ENCODE measurements around the gene TRIML2.

TRIML2 gene

GRCh38 chr4:188109157-188109755 lies at the start of gene TRIML2:
TSS of gene TRIML2 (minus strand) at chr4:188109603. CDS start at chr4:188105368, 4,235 bp downstream.
- DNase-seq (ENCODE audit: low spot score), result peak; percentile 48

GRCh38 chr4:188158336-188158735 lies 48.9 kb upstream of the TRIML2 start:
- DNase-seq (ENCODE audit: low spot score), result no peak

GRCh38 chr4:188154668-188155405 lies 45.4 kb upstream of the TRIML2 start:
- peak; percentile 77 for DNase-seq (ENCODE audit: low spot score)

- DNase-seq (ENCODE audit: low spot score), result no peak
Observed at GRCh38 chr4:188147776-188148175, 38.4 kb upstream of the TRIML2 start.

GRCh38 chr4:188147176-188147575 lies 37.8 kb upstream of the TRIML2 start:
- DNase-seq (ENCODE audit: low spot score), result no peak

GRCh38 chr4:188146618-188147017 lies 37.2 kb upstream of the TRIML2 start:
- DNase-seq (ENCODE audit: low spot score), result no peak

- no peak for DNase-seq (ENCODE audit: low spot score)
Observed at GRCh38 chr4:188145601-188146000, 36.2 kb upstream of the TRIML2 start.

- no peak for DNase-seq (ENCODE audit: low spot score)
Observed at GRCh38 chr4:188143731-188144130, 34.3 kb upstream of the TRIML2 start.

- DNase-seq (ENCODE audit: low spot score), result no peak
Observed at GRCh38 chr4:188139671-188140070, 30.3 kb upstream of the TRIML2 start.

GRCh38 chr4:188139141-188139540 lies 29.7 kb upstream of the TRIML2 start, which contains the start of gene TRIML1:
TSS of gene TRIML1 (plus strand) at chr4:188139441. CDS start at chr4:188139559, 118 bp downstream.
- DNase-seq (ENCODE audit: low spot score), result no peak

GRCh38 chr4:188138227-188138626 lies 28.8 kb upstream of the TRIML2 start:
- no peak for DNase-seq (ENCODE audit: low spot score)

GRCh38 chr4:188132232-188132631 lies 22.8 kb upstream of the TRIML2 start:
- no peak for DNase-seq (ENCODE audit: low spot score)

GRCh38 chr4:188130355-188130754 lies 21.0 kb upstream of the TRIML2 start:
- DNase-seq (ENCODE audit: low spot score), result peak; percentile 72

- DNase-seq (ENCODE audit: low spot score), result peak; percentile 88
Observed at GRCh38 chr4:188127214-188127874, 17.9 kb upstream of the TRIML2 start.

- no peak for DNase-seq (ENCODE audit: low spot score)
Observed at GRCh38 chr4:188121530-188121929, 12.1 kb upstream of the TRIML2 start.

GRCh38 chr4:188117631-188118324 lies 8.4 kb upstream of the TRIML2 start:
- DNase-seq (ENCODE audit: low spot score), result no peak

- no peak for DNase-seq (ENCODE audit: low spot score)
Observed at GRCh38 chr4:188113156-188113555, 3.8 kb upstream of the TRIML2 start.

GRCh38 chr4:188111955-188112354 lies 2.6 kb upstream of the TRIML2 start:
- peak; percentile 51 for DNase-seq (ENCODE audit: low spot score)

GRCh38 chr4:188110741-188111471 lies 1.5 kb upstream of the TRIML2 start:
- DNase-seq (ENCODE audit: low spot score), result peak; percentile 44

- DNase-seq (ENCODE audit: low spot score), result peak; percentile 41
Observed at GRCh38 chr4:188110036-188110435, 633 bp upstream of the TRIML2 start.

GRCh38 chr4:188107931-188108843 lies 1.2 kb downstream of the TRIML2 start:
- DNase-seq (ENCODE audit: low spot score), result no peak

Data from COLO829 (cell line).